ENCODE data around the gene ZBTB38.

- TF ChIP-seq POLR2A (IDR thresholded peaks at IDR 0.05) (no peak), EP300 (IDR thresholded peaks at IDR 0.05) (no peak)
These were observed 21.9 kb upstream of the ZBTB38 start for GRCh38 chr3:141346418-141346817.
